Astrocyte (in vitro differentiated cells and primary cell): ENCODE results near the gene DGCR2. TPM values are rescaled to one million over a fixed set of nuclear protein-coding genes. Genes with fewer than 3 reads are reported as not detected.
"Not testable (repeated sequence)": the region's sequence is repeated elsewhere in the genome, so short reads cannot be mapped to it uniquely, and the experiment has no call there.

Experiments used
- DNase-seq: peaks from one replicate; pipeline ENCODE4 v3.0.0-alpha.2; 2010; ENCODE audit warnings: low read depth
- FAIRE-seq: peaks from 2 replicates; lab custom pipeline; 2011; peaks lifted over from hg19 to GRCh38; lab: Jason Lieb, UNC
- H2AFZ ChIP-seq: 2 replicates; pipeline ENCODE4 v1.6.0; 2012; ENCODE audit warnings: low read depth, low read length, inconsistent platforms
- H3K27ac ChIP-seq: 2 replicates; pipeline ENCODE4 v1.5.1; 2011; ENCODE audit warnings: low read depth, low read length, inconsistent platforms
- H3K27me3 ChIP-seq: 2 replicates; pipeline ENCODE4 v1.6.0; 2011; ENCODE audit warnings: low read length, inconsistent platforms; ENCODE audit not compliant: insufficient read depth
- H3K36me3 ChIP-seq: 2 replicates; pipeline ENCODE4 v1.5.1; 2011; ENCODE audit warnings: low read length, inconsistent platforms; ENCODE audit not compliant: insufficient read depth
- H3K4me1 ChIP-seq: 2 replicates; pipeline ENCODE4 v1.5.1; 2011; ENCODE audit warnings: low read length, inconsistent platforms; ENCODE audit not compliant: insufficient read depth
- H3K4me2 ChIP-seq: 2 replicates; pipeline ENCODE4 v1.6.0; 2012; ENCODE audit warnings: low read length, inconsistent platforms
- H3K4me3 ChIP-seq: 2 replicates; pipeline ENCODE4 v1.5.1; 2011; ENCODE audit warnings: low read depth, mild to moderate bottlenecking, low read length, inconsistent platforms; ENCODE audit not compliant: insufficient read depth
- H3K79me2 ChIP-seq: 2 replicates; pipeline ENCODE4 v1.6.0; 2012; ENCODE audit warnings: mild to moderate bottlenecking, low read length, inconsistent platforms; ENCODE audit not compliant: insufficient read depth
- H3K9ac ChIP-seq: 2 replicates; pipeline ENCODE4 v1.6.0; 2012; ENCODE audit warnings: mild to moderate bottlenecking, low read length, inconsistent platforms
- H3K9me3 ChIP-seq: 2 replicates; pipeline ENCODE4 v1.5.1; 2012; ENCODE audit warnings: low read depth, mild to moderate bottlenecking, low read length, inconsistent platforms; ENCODE audit not compliant: insufficient read depth
- H4K20me1 ChIP-seq: 2 replicates; pipeline ENCODE4 v1.6.0; 2012; ENCODE audit warnings: low read length, inconsistent platforms; ENCODE audit not compliant: insufficient read depth
- H3K27ac Mint-ChIP-seq: one replicate; pipeline ENCODE4 v1.8.0; 2021; ENCODE audit warnings: mild to moderate bottlenecking, mixed read lengths; ENCODE audit not compliant: unreplicated experiment
- H3K27me3 Mint-ChIP-seq: one replicate; pipeline ENCODE4 v1.8.0; 2021; ENCODE audit warnings: low read depth, mixed read lengths; ENCODE audit not compliant: unreplicated experiment
- H3K36me3 Mint-ChIP-seq: one replicate; pipeline ENCODE4 v1.8.0; 2021; ENCODE audit warnings: low read depth, mixed read lengths; ENCODE audit not compliant: unreplicated experiment
- H3K4me1 Mint-ChIP-seq: one replicate; pipeline ENCODE4 v1.8.0; 2021; ENCODE audit warnings: low read depth, mixed read lengths; ENCODE audit not compliant: unreplicated experiment
- H3K4me3 Mint-ChIP-seq: one replicate; pipeline ENCODE4 v1.8.0; 2021; ENCODE audit warnings: mild to moderate bottlenecking, moderate library complexity, mixed read lengths; ENCODE audit not compliant: unreplicated experiment
- H3K9me3 Mint-ChIP-seq: one replicate; pipeline ENCODE4 v1.8.0; 2021; ENCODE audit warnings: mild to moderate bottlenecking, mixed read lengths; ENCODE audit not compliant: unreplicated experiment
- CTCF ChIP-seq: IDR thresholded peaks from 2 replicates; pipeline ENCODE4 v1.5.1; 2011; ENCODE audit warnings: low read depth, mild to moderate bottlenecking, inconsistent platforms, low read length, moderate library complexity; ENCODE audit not compliant: insufficient read depth
- EZH2 ChIP-seq: IDR thresholded peaks from 2 replicates; pipeline ENCODE4 v1.6.1; 2012; ENCODE audit warnings: mild to moderate bottlenecking, low read length, inconsistent platforms; ENCODE audit not compliant: insufficient read depth
- total RNA-seq: library from RNA; stranded (reverse); gene quantifications from 2 replicates; pipeline ENCODE4 v1.2.1, GENCODE V29; 2021

The DGCR2 gene
- total RNA-seq, 1 donor from 2014 or later, result 49.4 TPM

- Mint-ChIP-seq H3K4me3 (peak overlapping the region; percentile 48), H3K27ac (peak overlapping the region; percentile 31), H3K27me3 (no peaks in the 10 kb centered on the region), H3K4me1 (peaks cover 22% of the 10 kb centered on the region), H3K9me3 (no peaks in the 10 kb centered on the region), H3K36me3 (peaks cover 14% of the 10 kb centered on the region)
- no peak overlapping the region for H3K4me3 ChIP-seq
- peaks cover 2% of the 10 kb centered on the region for H3K36me3 ChIP-seq
- no peaks in the 10 kb centered on the region for H3K9me3 ChIP-seq
- DNase-seq (no peak), FAIRE-seq (no peak)
- no peaks in the 10 kb centered on the region for H3K27me3 ChIP-seq
- peak; percentile 43 for TF ChIP-seq CTCF
- no peak for TF ChIP-seq EZH2
- peaks cover 67% of the 10 kb centered on the region for H4K20me1 ChIP-seq
- peaks cover 3% of the 10 kb centered on the region for H3K79me2 ChIP-seq
- peaks cover 15% of the 10 kb centered on the region for H3K4me1 ChIP-seq
- no peak overlapping the region for H3K9ac ChIP-seq
- H3K4me2 ChIP-seq, result no peak overlapping the region
- no peak overlapping the region for H2AFZ ChIP-seq
- no peak overlapping the region for H3K27ac ChIP-seq
Measured at GRCh38 chr22:19085233-19085718, 36.9 kb downstream of the DGCR2 start.

- not testable (repeated sequence) for DNase-seq, H3K79me2 ChIP-seq, H3K27me3 Mint-ChIP-seq, H3K27me3 ChIP-seq, H3K36me3 ChIP-seq, H3K9me3 ChIP-seq, H3K4me3 ChIP-seq, H2AFZ ChIP-seq, H3K9ac ChIP-seq, H3K4me2 ChIP-seq, H3K4me3 Mint-ChIP-seq, FAIRE-seq, H3K9me3 Mint-ChIP-seq, H3K27ac ChIP-seq
- Histone ChIP-seq H3K4me1 (peaks cover 15% of the 10 kb centered on the region), H4K20me1 (peaks cover 61% of the 10 kb centered on the region)
- peaks cover 22% of the 10 kb centered on the region for H3K4me1 Mint-ChIP-seq
- H3K27ac Mint-ChIP-seq, result peak overlapping the region; percentile 34
- peaks cover 16% of the 10 kb centered on the region for H3K36me3 Mint-ChIP-seq
Measured at GRCh38 chr22:19084586-19084985, 37.6 kb downstream of the DGCR2 start.

- Mint-ChIP-seq H3K36me3 (peaks cover 16% of the 10 kb centered on the region), H3K4me1 (peaks cover 22% of the 10 kb centered on the region)
- H3K27ac ChIP-seq, H3K4me3 Mint-ChIP-seq, H3K27me3 Mint-ChIP-seq, FAIRE-seq, H3K27ac Mint-ChIP-seq, H3K27me3 ChIP-seq, H3K4me2 ChIP-seq, H3K79me2 ChIP-seq, H3K9me3 Mint-ChIP-seq, H3K4me3 ChIP-seq, H3K9me3 ChIP-seq, H2AFZ ChIP-seq, H3K36me3 ChIP-seq, H3K9ac ChIP-seq, DNase-seq: not testable (repeated sequence)
- Histone ChIP-seq H3K4me1 (peaks cover 15% of the 10 kb centered on the region), H4K20me1 (peaks cover 56% of the 10 kb centered on the region)
Measured at GRCh38 chr22:19084126-19084525, 38.1 kb downstream of the DGCR2 start.
